ENCODE results near the gene PKNOX1.

DNA sequence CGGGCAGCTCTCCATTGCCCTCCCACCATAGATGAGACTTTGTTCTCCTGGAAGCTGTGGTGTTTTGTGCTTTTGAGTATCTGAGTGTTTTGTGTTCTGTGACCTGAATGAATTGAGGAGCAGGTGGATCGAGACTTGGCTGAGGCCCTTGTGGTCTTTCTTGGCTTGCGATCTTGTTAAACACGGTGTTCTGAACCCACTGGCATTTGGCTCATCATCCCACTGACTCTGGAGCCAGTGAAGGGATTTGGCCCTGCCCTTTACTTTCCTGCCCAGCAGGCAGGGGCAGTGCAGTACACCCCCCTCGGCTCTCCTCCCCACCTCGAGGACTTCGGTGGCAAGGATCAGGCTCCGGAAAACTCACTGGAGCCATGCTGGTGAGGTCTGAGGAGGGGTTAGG is 30.6 kb downstream of the PKNOX1 start:
- TF ChIP-seq POLR2AphosphoS5 (IDR thresholded peaks at IDR 0.05; ENCODE audit: low read depth, low read length): no peak
- TF ChIP-seq, protein P1, sequence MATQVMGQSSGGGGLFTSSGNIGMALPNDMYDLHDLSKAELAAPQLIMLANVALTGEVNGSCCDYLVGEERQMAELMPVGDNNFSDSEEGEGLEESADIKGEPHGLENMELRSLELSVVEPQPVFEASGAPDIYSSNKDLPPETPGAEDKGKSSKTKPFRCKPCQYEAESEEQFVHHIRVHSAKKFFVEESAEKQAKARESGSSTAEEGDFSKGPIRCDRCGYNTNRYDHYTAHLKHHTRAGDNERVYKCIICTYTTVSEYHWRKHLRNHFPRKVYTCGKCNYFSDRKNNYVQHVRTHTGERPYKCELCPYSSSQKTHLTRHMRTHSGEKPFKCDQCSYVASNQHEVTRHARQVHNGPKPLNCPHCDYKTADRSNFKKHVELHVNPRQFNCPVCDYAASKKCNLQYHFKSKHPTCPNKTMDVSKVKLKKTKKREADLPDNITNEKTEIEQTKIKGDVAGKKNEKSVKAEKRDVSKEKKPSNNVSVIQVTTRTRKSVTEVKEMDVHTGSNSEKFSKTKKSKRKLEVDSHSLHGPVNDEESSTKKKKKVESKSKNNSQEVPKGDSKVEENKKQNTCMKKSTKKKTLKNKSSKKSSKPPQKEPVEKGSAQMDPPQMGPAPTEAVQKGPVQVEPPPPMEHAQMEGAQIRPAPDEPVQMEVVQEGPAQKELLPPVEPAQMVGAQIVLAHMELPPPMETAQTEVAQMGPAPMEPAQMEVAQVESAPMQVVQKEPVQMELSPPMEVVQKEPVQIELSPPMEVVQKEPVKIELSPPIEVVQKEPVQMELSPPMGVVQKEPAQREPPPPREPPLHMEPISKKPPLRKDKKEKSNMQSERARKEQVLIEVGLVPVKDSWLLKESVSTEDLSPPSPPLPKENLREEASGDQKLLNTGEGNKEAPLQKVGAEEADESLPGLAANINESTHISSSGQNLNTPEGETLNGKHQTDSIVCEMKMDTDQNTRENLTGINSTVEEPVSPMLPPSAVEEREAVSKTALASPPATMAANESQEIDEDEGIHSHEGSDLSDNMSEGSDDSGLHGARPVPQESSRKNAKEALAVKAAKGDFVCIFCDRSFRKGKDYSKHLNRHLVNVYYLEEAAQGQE (IDR thresholded peaks at IDR 0.05; ENCODE audit: insufficient read depth in 1 of 2, low read depth in 2 of 2, low read length in 2 of 2): no peak

All from PFSK-1 (cell line).